ENCODE measurements around the gene PYGO2.

DNA sequence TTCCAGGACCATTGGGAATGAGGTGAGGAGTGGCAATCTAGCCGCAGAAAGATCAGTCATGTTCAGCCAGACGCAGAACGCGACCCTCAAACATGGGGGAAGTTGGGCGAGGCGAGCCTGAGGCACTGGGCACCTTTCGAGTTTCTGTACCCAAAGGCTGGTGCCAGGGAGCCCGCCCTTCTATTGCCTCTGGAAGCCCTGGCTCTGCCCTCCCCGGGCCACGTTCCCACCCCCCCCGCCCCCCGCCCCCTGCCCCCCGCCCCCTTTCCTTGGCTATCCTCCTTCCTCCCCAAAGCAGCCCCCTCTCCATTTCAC lies 38.8 kb upstream of the PYGO2 start:
- TF ChIP-seq, protein P1, sequence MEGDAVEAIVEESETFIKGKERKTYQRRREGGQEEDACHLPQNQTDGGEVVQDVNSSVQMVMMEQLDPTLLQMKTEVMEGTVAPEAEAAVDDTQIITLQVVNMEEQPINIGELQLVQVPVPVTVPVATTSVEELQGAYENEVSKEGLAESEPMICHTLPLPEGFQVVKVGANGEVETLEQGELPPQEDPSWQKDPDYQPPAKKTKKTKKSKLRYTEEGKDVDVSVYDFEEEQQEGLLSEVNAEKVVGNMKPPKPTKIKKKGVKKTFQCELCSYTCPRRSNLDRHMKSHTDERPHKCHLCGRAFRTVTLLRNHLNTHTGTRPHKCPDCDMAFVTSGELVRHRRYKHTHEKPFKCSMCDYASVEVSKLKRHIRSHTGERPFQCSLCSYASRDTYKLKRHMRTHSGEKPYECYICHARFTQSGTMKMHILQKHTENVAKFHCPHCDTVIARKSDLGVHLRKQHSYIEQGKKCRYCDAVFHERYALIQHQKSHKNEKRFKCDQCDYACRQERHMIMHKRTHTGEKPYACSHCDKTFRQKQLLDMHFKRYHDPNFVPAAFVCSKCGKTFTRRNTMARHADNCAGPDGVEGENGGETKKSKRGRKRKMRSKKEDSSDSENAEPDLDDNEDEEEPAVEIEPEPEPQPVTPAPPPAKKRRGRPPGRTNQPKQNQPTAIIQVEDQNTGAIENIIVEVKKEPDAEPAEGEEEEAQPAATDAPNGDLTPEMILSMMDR (conservative IDR thresholded peaks at IDR 0.05): no peak
- TF ChIP-seq ZFX (IDR thresholded peaks at IDR 0.05): no peak
